Endothelial cell of umbilical vein (primary cell): Measurements from ENCODE around the gene COL4A2. TPM values are rescaled to one million over a fixed set of nuclear protein-coding genes. Genes with fewer than 3 reads are reported as not detected.

ENCODE experiments used
- BruUV-seq: library from RNA; stranded (reverse); fragments of 400-500 nt; replicated peaks from 2 replicates; lab custom pipeline; 2021; lab: Mats Ljungman, UMichigan
- CTCF ChIA-PET: fragments of 300-600, 350-600 bp; sonication (Branson Sonifier 250); formaldehyde crosslinking; loops from one replicate; lab custom pipeline; 2021; ENCODE audit warnings: antibody characterized with exemption, inconsistent platforms; lab: Charles Lee
- POLR2A ChIA-PET: fragments of 300-600, 350-600 bp; sonication (Branson Sonifier 250); formaldehyde crosslinking; loops from one replicate; lab custom pipeline; 2021; ENCODE audit warnings: antibody characterized with exemption, inconsistent platforms; lab: Charles Lee
- DNase-seq: peaks from one replicate; pipeline ENCODE4 v3.0.0-alpha.2; 2011; ENCODE audit warnings: low read depth, low spot score
- FAIRE-seq: peaks from 2 replicates; lab custom pipeline; 2011; peaks lifted over from hg19 to GRCh38; lab: Jason Lieb, UNC
- H2AFZ ChIP-seq: 2 replicates; pipeline ENCODE4 v1.6.0; 2012; ENCODE audit warnings: low read depth, low read length, control low read depth, inconsistent platforms
- H3K27ac ChIP-seq: 2 replicates; pipeline ENCODE4 v1.5.1; 2011; ENCODE audit warnings: low read depth, mild to moderate bottlenecking, control low read depth, low read length, moderate library complexity; ENCODE audit not compliant: insufficient read depth
- H3K27me3 ChIP-seq, 2 experiments: 2 replicates each; pipeline versions ENCODE4 v1.6.0 to v1.6.1; 2011; ENCODE audit warnings: low read length in 2 of 2, mixed read lengths in 1 of 2; ENCODE audit not compliant: control insufficient read depth in 2 of 2, insufficient read depth in 2 of 2
- H3K36me3 ChIP-seq, 2 experiments: 2 replicates in 1 of 2; 3 replicates in 1 of 2; pipeline ENCODE4 v1.5.1; 2011; ENCODE audit warnings: low read length in 2 of 2, mild to moderate bottlenecking in 1 of 2, moderate library complexity in 1 of 2; ENCODE audit not compliant: control insufficient read depth in 2 of 2, insufficient read depth in 2 of 2; ENCODE audit errors: extremely low read depth in 1 of 2
- H3K4me1 ChIP-seq: 3 replicates; pipeline ENCODE4 v1.5.1; 2011; ENCODE audit warnings: mild to moderate bottlenecking, low read length; ENCODE audit not compliant: control insufficient read depth, insufficient read depth; ENCODE audit errors: extremely low read depth
- H3K4me2 ChIP-seq: 2 replicates; pipeline ENCODE4 v1.6.1; 2011; ENCODE audit warnings: low read length, control low read depth, mixed read lengths; ENCODE audit not compliant: insufficient read depth
- H3K4me3 ChIP-seq, 3 experiments: fragments of 200-600 bp in 1 of 3; sonication (generic), shearing (Covaris generic) in 1 of 3; replicated peaks in 1 of 3; 2 replicates each; pipeline ENCODE4 v1.5.1; 2011 to 2016; ENCODE audit warnings: control low read depth in 3 of 3, low read length in 3 of 3, mild to moderate bottlenecking in 2 of 3, inconsistent platforms in 1 of 3, low read depth in 1 of 3, moderate library complexity in 1 of 3; ENCODE audit not compliant: insufficient read depth in 1 of 3
- H3K79me2 ChIP-seq: 2 replicates; pipeline ENCODE4 v1.6.0; 2012; ENCODE audit warnings: low read length, inconsistent platforms; ENCODE audit not compliant: control insufficient read depth, insufficient read depth
- H3K9ac ChIP-seq: replicated peaks from 2 replicates; pipeline ENCODE3; 2011; ENCODE audit warnings: low read length, control low read depth; ENCODE audit not compliant: insufficient read depth; ENCODE audit errors: extremely low read depth
- H3K9me1 ChIP-seq: replicated peaks from 3 replicates; pipeline ENCODE4 v1.6.0; 2011; ENCODE audit warnings: mild to moderate bottlenecking, low read length; ENCODE audit not compliant: control insufficient read depth, insufficient read depth; ENCODE audit errors: extremely low read depth
- H3K9me3 ChIP-seq: replicated peaks from 2 replicates; pipeline ENCODE4 v1.5.1; 2012; ENCODE audit warnings: low read length, inconsistent platforms; ENCODE audit not compliant: control insufficient read depth, insufficient read depth
- H4K20me1 ChIP-seq: replicated peaks from 2 replicates; pipeline ENCODE3; 2011; ENCODE audit warnings: mild to moderate bottlenecking, low read length; ENCODE audit not compliant: control insufficient read depth, insufficient read depth; ENCODE audit errors: extremely low read depth
- CTCF ChIP-seq, 2 donors: IDR thresholded peaks; 1 replicate in 1 of 2; 2 replicates in 1 of 2; pipeline ENCODE4 v1.5.1; 2011; ENCODE audit warnings: low read length in 2 of 2, mild to moderate bottlenecking in 2 of 2, moderate library complexity in 2 of 2, control low read depth in 1 of 2, inconsistent platforms in 1 of 2, low read depth in 1 of 2; ENCODE audit not compliant: insufficient read depth in 1 of 2; ENCODE audit errors: extremely low read depth in 1 of 2
- EZH2 ChIP-seq: IDR thresholded peaks from 2 replicates; pipeline ENCODE4 v1.6.1; 2012; ENCODE audit warnings: borderline replicate concordance, low read depth, mild to moderate bottlenecking, moderate library complexity, low read length, inconsistent platforms; ENCODE audit not compliant: severe bottlenecking
- FOS ChIP-seq: IDR thresholded peaks from 2 replicates; pipeline ENCODE4 v1.6.1; 2011; ENCODE audit warnings: mild to moderate bottlenecking, low read length, moderate library complexity, borderline replicate concordance; ENCODE audit not compliant: insufficient read depth
- GATA2 ChIP-seq: IDR thresholded peaks from 2 replicates; pipeline ENCODE4 v1.7.0; 2011; ENCODE audit warnings: low read depth, mild to moderate bottlenecking, moderate library complexity, mixed read lengths, low read length; ENCODE audit not compliant: insufficient read length, insufficient read depth
- JUN ChIP-seq: IDR thresholded peaks from 2 replicates; pipeline ENCODE4 v1.6.1; 2011; ENCODE audit warnings: borderline replicate concordance, low read depth; ENCODE audit not compliant: insufficient read length, insufficient read depth
- MYC ChIP-seq: IDR thresholded peaks from one replicate; pipeline ENCODE4 v1.6.1; 2011; ENCODE audit warnings: mild to moderate bottlenecking, low read depth, low read length
- POLR2A ChIP-seq: IDR thresholded peaks from 2 replicates; pipeline ENCODE4 v1.6.1; 2012; ENCODE audit warnings: low read depth, mild to moderate bottlenecking, control low read depth, low read length
- POLR2AphosphoS5 ChIP-seq: IDR thresholded peaks from 2 replicates; pipeline ENCODE4 v1.6.1; 2012; ENCODE audit warnings: low read depth, mild to moderate bottlenecking, control low read depth, low read length, moderate library complexity; ENCODE audit not compliant: insufficient read depth
- dilution Hi-C: fragments of 300-500 bp; cut with MboI; formaldehyde crosslinking; loops from one replicate; pipeline ENCODE4 v1.15.0; 2019; ENCODE audit warnings: low sequenced_read_pairs; ENCODE audit not compliant: extremely low pct_ligation_motif_present
- intact Hi-C: fragments of 100-400 bp; cut with micrococcal nuclease; formaldehyde crosslinking; loops from one replicate; pipeline ENCODE4 v1.10.0; 2022
- polyA plus RNA-seq, 4 experiments: library from polyadenylated mRNA; depleted of rRNA in 3 of 4; stranded (reverse) in 3 of 4; unstranded in 1 of 4; fragments of >200 nt; gene quantifications; 2 replicates each; pipeline versions ENCODE4 v1.2.1 to v1.2.3, GENCODE V29; 2011 to 2012; ENCODE audit warnings: missing spikeins in 1 of 4
- total RNA-seq: library from RNA; stranded (reverse); gene quantifications from 2 replicates; pipeline ENCODE4 v1.2.3, GENCODE V29; 2021
- TF ChIP-seq, protein P1 (sequence below): IDR thresholded peaks from 2 replicates; pipeline ENCODE4 v1.6.1; 2011; ENCODE audit not compliant: insufficient read depth, insufficient read length

Gene COL4A2
- total and polyA plus RNA-seq, 2 donors (not counting 3 experiments of a cell fraction or from before 2014, with no cell fraction given): 792 to 940 TPM

- Histone ChIP-seq H3K4me1 (no peaks in the 10 kb centered on the region), H3K9me3 (no peaks in the 10 kb centered on the region), H3K4me2 (no peak overlapping the region), H3K79me2 (no peaks in the 10 kb centered on the region), H4K20me1 (no peaks in the 10 kb centered on the region), H3K27ac (no peak overlapping the region), H3K9me1 (no peaks in the 10 kb centered on the region), H2AFZ (no peak overlapping the region), H3K4me3 (no peak overlapping the region), H3K27me3 (no peaks in the 10 kb centered on the region), H3K9ac (no peak overlapping the region), H3K36me3 (no peaks in the 10 kb centered on the region)
- TF ChIP-seq GATA2 (no peak), JUN (no peak), EZH2 (no peak)
- TF ChIP-seq, protein P1, sequence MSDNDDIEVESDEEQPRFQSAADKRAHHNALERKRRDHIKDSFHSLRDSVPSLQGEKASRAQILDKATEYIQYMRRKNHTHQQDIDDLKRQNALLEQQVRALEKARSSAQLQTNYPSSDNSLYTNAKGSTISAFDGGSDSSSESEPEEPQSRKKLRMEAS: no peak
- BruUV-seq: no TSS peak
- intact Hi-C loops: no loop called here
- FAIRE-seq (no peak), DNase-seq (no peak)
- ChIA-PET POLR2A (no interaction called here), CTCF (no interaction called here)
- dilution Hi-C loops: no loop called here
Observed at GRCh38 chr13:110523180-110523579, 216.1 kb downstream of the COL4A2 start.

- TF ChIP-seq POLR2AphosphoS5 (no peak), JUN (no peak), FOS (no peak), POLR2A (no peak), CTCF (IDR thresholded peaks at IDR 0.05; ENCODE audit: extremely low read depth in 1 of 2, insufficient read depth in 1 of 2, low read depth in 1 of 2, low read length in 2 of 2) (no peak), EZH2 (no peak), GATA2 (no peak), MYC (no peak)
- TF ChIP-seq, protein P1: no peak
- Histone ChIP-seq H3K27me3 (no peaks in the 10 kb centered on the region), H3K36me3 (no peaks in the 10 kb centered on the region), H3K4me3 (no peak overlapping the region), H3K79me2 (no peaks in the 10 kb centered on the region), H3K9me1 (no peaks in the 10 kb centered on the region), H4K20me1 (no peaks in the 10 kb centered on the region), H3K9ac (no peak overlapping the region), H3K9me3 (no peaks in the 10 kb centered on the region), H3K4me2 (no peak overlapping the region), H2AFZ (no peak overlapping the region), H3K27ac (no peak overlapping the region), H3K4me1 (no peaks in the 10 kb centered on the region)
- dilution Hi-C loops (no loop called here), intact Hi-C loops (no loop called here)
- ChIA-PET CTCF (no interaction called here), POLR2A (no interaction called here)
- FAIRE-seq (no peak), DNase-seq (no peak)
- BruUV-seq: no TSS peak
Observed at GRCh38 chr13:110523838-110524540, 216.9 kb downstream of the COL4A2 start.
